Gastrocnemius medialis (tissue), 4 donors: ENCODE data around the gene SETBP1.

Experiments used
- POLR2A ChIP-seq, 2 donors: fragments of 450-650 bp; IDR thresholded peaks; one replicate each; pipeline ENCODE4 v1.6.1; 2017; ENCODE audit warnings: antibody characterized with exemption in 2 of 2, mild to moderate bottlenecking in 2 of 2, moderate library complexity in 2 of 2
- TF ChIP-seq, protein P1 (sequence below), 5 experiments: fragments of 450-650 bp in 3 of 5; fragments of 200-600 bp in 2 of 5; sonication (generic) in 2 of 5; IDR thresholded peaks in 4 of 5; conservative IDR thresholded peaks in 1 of 5; 1 replicate in 4 of 5; 2 replicates in 1 of 5; pipeline ENCODE4 v1.5.1; 2016 to 2019; ENCODE audit warnings: antibody characterized with exemption in 5 of 5, mild to moderate bottlenecking in 3 of 5, moderate library complexity in 3 of 5

DNA sequence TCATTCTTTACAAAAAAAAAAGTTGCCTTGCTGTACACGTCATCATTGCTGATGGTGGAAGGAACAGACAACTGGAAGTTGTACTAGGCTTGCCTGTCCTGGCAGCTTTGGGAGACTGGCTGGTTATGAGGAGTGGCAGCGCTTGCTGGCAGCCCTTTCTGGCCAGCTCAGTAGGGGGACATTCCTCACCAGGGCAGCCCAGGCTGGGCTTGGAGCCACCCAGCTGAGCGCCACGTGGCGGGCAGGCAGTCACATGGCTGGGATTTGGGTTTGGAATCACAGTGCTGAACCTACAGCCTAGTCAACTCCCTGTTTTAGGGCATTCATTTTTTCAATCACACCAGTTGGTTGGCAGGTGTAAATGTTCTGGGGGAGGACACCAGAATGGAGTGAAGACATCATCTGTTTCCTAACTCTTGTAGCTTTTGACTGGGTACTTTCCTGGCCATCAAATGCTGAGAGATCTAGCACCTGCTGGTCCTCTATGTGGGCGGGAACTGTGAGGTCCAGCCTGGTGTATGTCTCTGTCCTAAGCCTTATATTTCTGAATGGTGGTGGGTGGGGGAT lies 139.3 kb downstream of the SETBP1 start:
- TF ChIP-seq, protein P1, sequence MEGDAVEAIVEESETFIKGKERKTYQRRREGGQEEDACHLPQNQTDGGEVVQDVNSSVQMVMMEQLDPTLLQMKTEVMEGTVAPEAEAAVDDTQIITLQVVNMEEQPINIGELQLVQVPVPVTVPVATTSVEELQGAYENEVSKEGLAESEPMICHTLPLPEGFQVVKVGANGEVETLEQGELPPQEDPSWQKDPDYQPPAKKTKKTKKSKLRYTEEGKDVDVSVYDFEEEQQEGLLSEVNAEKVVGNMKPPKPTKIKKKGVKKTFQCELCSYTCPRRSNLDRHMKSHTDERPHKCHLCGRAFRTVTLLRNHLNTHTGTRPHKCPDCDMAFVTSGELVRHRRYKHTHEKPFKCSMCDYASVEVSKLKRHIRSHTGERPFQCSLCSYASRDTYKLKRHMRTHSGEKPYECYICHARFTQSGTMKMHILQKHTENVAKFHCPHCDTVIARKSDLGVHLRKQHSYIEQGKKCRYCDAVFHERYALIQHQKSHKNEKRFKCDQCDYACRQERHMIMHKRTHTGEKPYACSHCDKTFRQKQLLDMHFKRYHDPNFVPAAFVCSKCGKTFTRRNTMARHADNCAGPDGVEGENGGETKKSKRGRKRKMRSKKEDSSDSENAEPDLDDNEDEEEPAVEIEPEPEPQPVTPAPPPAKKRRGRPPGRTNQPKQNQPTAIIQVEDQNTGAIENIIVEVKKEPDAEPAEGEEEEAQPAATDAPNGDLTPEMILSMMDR (IDR thresholded peaks at IDR 0.05 in 4 of 5, conservative IDR thresholded peaks at IDR 0.05 in 1 of 5): no peak
- no peak for TF ChIP-seq POLR2A (IDR thresholded peaks at IDR 0.05)
